Esophagus squamous epithelium (tissue), 4 donors: Measurements from ENCODE around the gene NQO2.

Source experiments
- CTCF ChIP-seq, 6 experiments: fragments of 450-650 bp in 4 of 6; fragments of 200-600 bp in 2 of 6; sonication (generic) in 2 of 6; IDR thresholded peaks; one replicate each; pipeline ENCODE4 v1.5.1; 2016 to 2019; ENCODE audit warnings: antibody characterized with exemption in 6 of 6, mild to moderate bottlenecking in 4 of 6, moderate library complexity in 4 of 6
- POLR2A ChIP-seq, 4 donors: fragments of 450-650 bp; IDR thresholded peaks; one replicate each; pipeline ENCODE4 v1.6.1; 2017; ENCODE audit warnings: antibody characterized with exemption in 4 of 4, mild to moderate bottlenecking in 4 of 4, moderate library complexity in 3 of 4

DNA sequence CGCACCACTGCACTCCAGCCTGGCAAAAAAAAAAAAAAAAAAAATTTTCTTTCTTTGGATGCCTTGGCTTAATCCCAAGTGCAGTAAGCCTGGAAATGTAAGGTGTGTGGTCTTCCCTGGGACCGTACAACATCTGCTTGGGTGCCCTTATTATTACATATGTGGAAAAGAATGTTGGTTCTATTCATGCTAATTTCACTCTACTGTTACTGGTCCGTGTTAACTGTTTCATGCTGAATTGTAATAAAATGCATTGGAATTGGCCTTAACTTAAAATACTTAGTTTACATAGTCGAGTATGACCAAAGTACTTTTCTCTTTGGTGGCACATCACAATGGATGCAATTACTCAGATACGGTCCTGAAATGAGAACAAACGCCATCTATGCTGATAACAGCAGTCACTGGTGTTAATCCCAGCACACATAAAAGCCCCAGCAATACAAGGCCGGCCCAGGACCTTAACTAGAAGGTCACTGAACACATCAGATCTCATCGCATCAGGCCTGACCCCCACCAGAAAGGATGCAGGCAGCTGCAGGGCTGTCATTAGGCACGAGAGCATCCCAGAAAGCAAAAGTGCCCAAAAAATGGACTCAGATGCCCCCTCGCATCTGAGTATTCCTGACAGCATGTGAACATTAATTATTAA, 29.5 kb upstream of the NQO2 start:
- TF ChIP-seq CTCF (IDR thresholded peaks at IDR 0.05) (no peak), POLR2A (IDR thresholded peaks at IDR 0.05) (no peak)
